GM12878 (cell line): ENCODE results near the gene SETBP1. TPM values are rescaled to one million over a fixed set of nuclear protein-coding genes. Genes with fewer than 3 reads are reported as not detected.

ENCODE experiments used
- ATAC-seq: fragments of 200-7000 bp; cut with Tn5 transposase; 3 replicates; pipeline ENCODE4 v1.9.1; 2020; ENCODE audit warnings: mild to moderate bottlenecking, moderate library complexity
- BruUV-seq: library from RNA; stranded (reverse); fragments of 400-500 nt; replicated peaks from 2 replicates; lab custom pipeline; 2021; lab: Mats Ljungman, UMichigan
- CTCF ChIA-PET: fragments of 300-600 bp; sonication (Branson Sonifier 250); formaldehyde crosslinking; extraction: SDS; loops from one replicate; lab custom pipeline; 2021; ENCODE audit warnings: inconsistent platforms; lab: Yijun Ruan, JAX
- POLR2A ChIA-PET: fragments of 350-600 bp; formaldehyde crosslinking; extraction: SDS; loops from one replicate; lab custom pipeline; 2021; ENCODE audit warnings: inconsistent platforms; lab: Charles Lee
- RAD21 ChIA-PET: fragments of 300-600 bp; sonication (Branson Sonifier 250); formaldehyde crosslinking; loops from one replicate; lab custom pipeline; 2023; ENCODE audit warnings: antibody characterized with exemption; ENCODE audit not compliant: unreplicated experiment; lab: Charles Lee
- SMC1A ChIA-PET: fragments of 300-600 bp; sonication (Branson Sonifier 250); formaldehyde crosslinking; loops from one replicate; lab custom pipeline; 2023; ENCODE audit not compliant: unreplicated experiment, uncharacterized antibody; lab: Charles Lee
- DNase-seq: peaks from one replicate; pipeline ENCODE4 v3.0.0-alpha.2; 2011; ENCODE audit warnings: low read depth, low spot score
- FAIRE-seq: peaks from 3 replicates; lab custom pipeline; 2011; peaks lifted over from hg19 to GRCh38; lab: Jason Lieb, UNC
- H2AFZ ChIP-seq: 2 replicates; pipeline ENCODE4 v1.6.0; 2011; ENCODE audit warnings: low read depth, low read length, control low read depth; ENCODE audit not compliant: control insufficient read depth
- H3K27ac ChIP-seq: 2 replicates; pipeline ENCODE4 v1.5.1; 2011; ENCODE audit warnings: control low read depth; ENCODE audit not compliant: control insufficient read depth, insufficient read depth
- H3K27me3 ChIP-seq, 2 experiments: replicated peaks in 1 of 2; 2 replicates each; pipeline versions ENCODE4 v1.6.0 to v1.6.1; 2011; ENCODE audit warnings: low read length in 1 of 2; ENCODE audit not compliant: control insufficient read depth in 2 of 2, insufficient read depth in 2 of 2
- H3K36me3 ChIP-seq, 2 experiments: 2 replicates each; pipeline ENCODE4 v1.5.1; 2011; ENCODE audit warnings: low read length in 1 of 2; ENCODE audit not compliant: control insufficient read depth in 2 of 2, insufficient read depth in 2 of 2
- H3K4me1 ChIP-seq: 2 replicates; pipeline ENCODE4 v1.6.1; 2011; ENCODE audit warnings: mild to moderate bottlenecking, low read length, moderate library complexity, mixed read lengths; ENCODE audit not compliant: control insufficient read depth, insufficient read depth
- H3K4me2 ChIP-seq: 2 replicates; pipeline ENCODE4 v1.6.0; 2011; ENCODE audit warnings: control low read depth; ENCODE audit not compliant: control insufficient read depth, insufficient read depth
- H3K4me3 ChIP-seq: fragments of 200-600 bp; sonication (generic); 2 replicates; pipeline ENCODE4 v1.5.1; 2016
- H3K79me2 ChIP-seq: 2 replicates; pipeline ENCODE4 v1.6.0; 2011; ENCODE audit warnings: low read length; ENCODE audit not compliant: control insufficient read depth, insufficient read depth
- H3K9ac ChIP-seq: 2 replicates; pipeline ENCODE4 v1.8.0; 2011; ENCODE audit warnings: low read length, control low read depth, mixed read lengths; ENCODE audit not compliant: control insufficient read depth, insufficient read depth
- H3K9me3 ChIP-seq: replicated peaks from 3 replicates; pipeline ENCODE4 v1.5.1; 2011; ENCODE audit warnings: mild to moderate bottlenecking, low read length; ENCODE audit not compliant: control insufficient read depth, insufficient read depth
- H4K20me1 ChIP-seq: 2 replicates; pipeline ENCODE4 v1.6.0; 2011; ENCODE audit not compliant: control insufficient read depth, insufficient read depth
- WGBS: methylation state at CpG from one replicate; pipeline ENCODE4 v1.1.6; 2016; ENCODE audit warnings: low lambda C conversion rate; ENCODE audit not compliant: insufficient replicate concordance, insufficient coverage; ENCODE audit errors: missing lambda C conversion rate; 5-methylcytosine and 5-hydroxymethylcytosine counted together
- in situ Hi-C: fragments of 300-500 bp; cut with MboI; formaldehyde crosslinking; loops from 9 replicates; pipeline ENCODE4 v1.14.3; 2018; ENCODE audit warnings: mixed read lengths
- intact Hi-C: fragments of 100-400 bp; cut with micrococcal nuclease; formaldehyde crosslinking; loops from one replicate; pipeline ENCODE4 v1.14.2; 2022; ENCODE audit not compliant: unreplicated experiment
- polyA plus RNA-seq, 11 experiments: library from polyadenylated mRNA; depleted of rRNA in 4 of 11; unstranded in 6 of 11; stranded (reverse) in 5 of 11; fragments of >200 nt; fragmentation: Nextera tagmentation in 4 of 11; fragmentation: Illumina TruSeq in 1 of 11; extraction: Ambion mirVana in 4 of 11; extraction: Trizol in 1 of 11; gene quantifications; 1 replicate in 1 of 11; 2 replicates in 10 of 11; pipeline versions ENCODE4 v1.2.1 to v1.2.3, GENCODE V29; 2011 to 2016; ENCODE audit warnings: inconsistent platforms in 2 of 11, missing spikeins in 2 of 11, low read depth in 1 of 11
- total RNA-seq, 4 experiments: library from RNA; depleted of rRNA in 3 of 4; stranded (reverse); fragments of >200 nt in 3 of 4; fragmentation: Illumina TruSeq in 1 of 4; extraction: Trizol in 1 of 4; gene quantifications; 2 replicates each; pipeline versions ENCODE4 v1.2.1 to v1.2.3, GENCODE V29; 2013 to 2021
- TF ChIP-seq, protein P1 (sequence below): fragments of 450-650 bp; IDR thresholded peaks from 2 replicates; pipeline ENCODE4 v1.6.1; 2016; ENCODE audit warnings: mild to moderate bottlenecking, moderate library complexity, borderline replicate concordance

The SETBP1 gene
- total and polyA plus RNA-seq, 10 of the 15 experiments (the other 5 are each of a cell fraction or from before 2014, with no cell fraction given) = 0.99 to 29.7 (median 8.3) TPM

DNA sequence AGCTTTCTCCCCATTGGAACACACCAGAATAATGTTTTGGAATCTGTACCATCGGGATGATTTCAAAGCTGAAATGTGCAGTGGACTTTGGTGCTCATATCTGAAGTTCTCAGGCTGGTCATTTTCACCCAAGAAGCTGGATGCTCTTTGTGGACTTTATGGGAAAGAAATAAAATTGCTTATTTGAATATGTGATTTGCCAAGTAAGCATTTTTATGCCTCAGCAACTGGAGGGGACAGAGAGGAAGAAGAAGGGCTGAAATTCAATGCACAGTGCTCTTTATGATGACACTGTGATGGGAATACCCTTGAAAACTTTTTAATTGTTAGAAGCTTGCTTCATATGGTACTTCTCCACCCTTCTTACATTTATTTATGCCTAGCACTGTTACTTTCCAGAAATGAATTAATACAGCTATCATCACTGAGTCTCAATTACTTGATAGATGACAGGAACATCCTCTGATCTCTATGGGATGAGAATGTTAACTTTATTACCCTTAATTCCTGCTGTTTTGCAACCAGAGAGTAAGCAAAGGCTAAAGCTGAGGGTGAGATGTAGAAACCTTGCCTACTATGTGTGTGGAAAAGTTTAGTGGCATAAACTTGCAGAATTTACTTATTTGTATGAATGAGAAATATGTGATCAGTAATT lies 23.6 kb downstream of the SETBP1 start:
- H3K9ac ChIP-seq = no peak overlapping the region
- ChIA-PET POLR2A (interaction anchor here (0.7 kb wide), 1 partner anchor 19 kb away, joined by 3 read pairs; no protein-coding TSS in a partner anchor), CTCF (interaction anchor here (1.1 to 2.2 kb wide), 3 partner anchors 8 to 509 kb away, joined by 3 to 4 read pairs (median 4); no protein-coding TSS in a partner anchor), RAD21 (interaction anchor here (0.9 to 3.5 kb wide), 4 partner anchors 13 to 26 kb away, joined by 3 to 12 read pairs (median 6); no protein-coding TSS in a partner anchor), SMC1A (interaction anchor here (0.9 to 22.0 kb wide), 7 partner anchors 12 to 167 kb away, joined by 3 to 216 read pairs (median 4); no protein-coding TSS in a partner anchor)
- H3K4me2 ChIP-seq = no peak overlapping the region
- H4K20me1 ChIP-seq = no peaks in the 10 kb centered on the region
- DNase-seq = no peak
- BruUV-seq = no TSS peak
- no peaks in the 10 kb centered on the region; a peak in 1 of 4 replicates for H3K36me3 ChIP-seq
- peaks cover 6% of the 10 kb centered on the region for H3K4me1 ChIP-seq
- H3K27ac ChIP-seq = no peak overlapping the region
- H3K27me3 ChIP-seq = no peaks in the 10 kb centered on the region
- no peak for ATAC-seq
- H3K4me3 ChIP-seq = no peak overlapping the region
- no peaks in the 10 kb centered on the region for H3K9me3 ChIP-seq
- TF ChIP-seq, protein P1, sequence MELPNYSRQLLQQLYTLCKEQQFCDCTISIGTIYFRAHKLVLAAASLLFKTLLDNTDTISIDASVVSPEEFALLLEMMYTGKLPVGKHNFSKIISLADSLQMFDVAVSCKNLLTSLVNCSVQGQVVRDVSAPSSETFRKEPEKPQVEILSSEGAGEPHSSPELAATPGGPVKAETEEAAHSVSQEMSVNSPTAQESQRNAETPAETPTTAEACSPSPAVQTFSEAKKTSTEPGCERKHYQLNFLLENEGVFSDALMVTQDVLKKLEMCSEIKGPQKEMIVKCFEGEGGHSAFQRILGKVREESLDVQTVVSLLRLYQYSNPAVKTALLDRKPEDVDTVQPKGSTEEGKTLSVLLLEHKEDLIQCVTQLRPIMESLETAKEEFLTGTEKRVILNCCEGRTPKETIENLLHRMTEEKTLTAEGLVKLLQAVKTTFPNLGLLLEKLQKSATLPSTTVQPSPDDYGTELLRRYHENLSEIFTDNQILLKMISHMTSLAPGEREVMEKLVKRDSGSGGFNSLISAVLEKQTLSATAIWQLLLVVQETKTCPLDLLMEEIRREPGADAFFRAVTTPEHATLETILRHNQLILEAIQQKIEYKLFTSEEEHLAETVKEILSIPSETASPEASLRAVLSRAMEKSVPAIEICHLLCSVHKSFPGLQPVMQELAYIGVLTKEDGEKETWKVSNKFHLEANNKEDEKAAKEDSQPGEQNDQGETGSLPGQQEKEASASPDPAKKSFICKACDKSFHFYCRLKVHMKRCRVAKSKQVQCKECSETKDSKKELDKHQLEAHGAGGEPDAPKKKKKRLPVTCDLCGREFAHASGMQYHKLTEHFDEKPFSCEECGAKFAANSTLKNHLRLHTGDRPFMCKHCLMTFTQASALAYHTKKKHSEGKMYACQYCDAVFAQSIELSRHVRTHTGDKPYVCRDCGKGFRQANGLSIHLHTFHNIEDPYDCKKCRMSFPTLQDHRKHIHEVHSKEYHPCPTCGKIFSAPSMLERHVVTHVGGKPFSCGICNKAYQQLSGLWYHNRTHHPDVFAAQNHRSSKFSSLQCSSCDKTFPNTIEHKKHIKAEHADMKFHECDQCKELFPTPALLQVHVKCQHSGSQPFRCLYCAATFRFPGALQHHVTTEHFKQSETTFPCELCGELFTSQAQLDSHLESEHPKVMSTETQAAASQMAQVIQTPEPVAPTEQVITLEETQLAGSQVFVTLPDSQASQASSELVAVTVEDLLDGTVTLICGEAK = no peak
- in situ Hi-C loops (no loop called here), intact Hi-C loops (no loop called here)
- FAIRE-seq = no peak
- no peak overlapping the region for H2AFZ ChIP-seq
- H3K79me2 ChIP-seq = no peaks in the 10 kb centered on the region
- WGBS = 52% methylated on average over 1 of the region's 1 CpG
